PC-9 (cell line): Measurements from ENCODE around the gene EXOG.

Source experiments
- EZH2 ChIP-seq: fragments of 200-600 bp; sonication (generic); IDR thresholded peaks from 2 replicates; pipeline ENCODE4 v1.8.0; 2017; ENCODE audit warnings: antibody characterized with exemption, low read depth
- TF ChIP-seq, protein P1 (sequence below): fragments of 200-600 bp; sonication (generic); conservative IDR thresholded peaks from 2 replicates; pipeline ENCODE4 v1.6.1; 2017; ENCODE audit warnings: mixed run types, antibody characterized with exemption, mild to moderate bottlenecking, moderate library complexity

DNA sequence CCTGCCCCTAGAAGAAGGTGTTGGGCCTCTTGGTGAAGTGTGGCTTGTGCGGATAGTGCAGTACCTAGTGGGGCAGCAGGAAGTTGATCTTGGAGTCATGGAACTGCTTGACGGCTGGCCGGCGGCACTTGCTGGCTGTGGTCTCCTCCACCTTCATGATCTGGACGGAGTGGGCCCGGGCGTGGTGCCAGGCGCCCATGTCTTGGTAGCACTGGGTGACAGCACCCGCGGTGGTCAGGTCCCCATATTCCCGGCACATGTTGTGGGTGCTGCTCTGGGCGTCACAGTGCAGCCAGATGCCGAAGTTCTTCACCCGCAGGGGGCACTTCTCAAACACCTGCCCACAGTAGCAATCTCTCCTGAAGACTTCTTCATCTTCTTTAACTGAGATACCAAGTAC lies 30.7 kb downstream of the EXOG start:
- TF ChIP-seq, protein P1, sequence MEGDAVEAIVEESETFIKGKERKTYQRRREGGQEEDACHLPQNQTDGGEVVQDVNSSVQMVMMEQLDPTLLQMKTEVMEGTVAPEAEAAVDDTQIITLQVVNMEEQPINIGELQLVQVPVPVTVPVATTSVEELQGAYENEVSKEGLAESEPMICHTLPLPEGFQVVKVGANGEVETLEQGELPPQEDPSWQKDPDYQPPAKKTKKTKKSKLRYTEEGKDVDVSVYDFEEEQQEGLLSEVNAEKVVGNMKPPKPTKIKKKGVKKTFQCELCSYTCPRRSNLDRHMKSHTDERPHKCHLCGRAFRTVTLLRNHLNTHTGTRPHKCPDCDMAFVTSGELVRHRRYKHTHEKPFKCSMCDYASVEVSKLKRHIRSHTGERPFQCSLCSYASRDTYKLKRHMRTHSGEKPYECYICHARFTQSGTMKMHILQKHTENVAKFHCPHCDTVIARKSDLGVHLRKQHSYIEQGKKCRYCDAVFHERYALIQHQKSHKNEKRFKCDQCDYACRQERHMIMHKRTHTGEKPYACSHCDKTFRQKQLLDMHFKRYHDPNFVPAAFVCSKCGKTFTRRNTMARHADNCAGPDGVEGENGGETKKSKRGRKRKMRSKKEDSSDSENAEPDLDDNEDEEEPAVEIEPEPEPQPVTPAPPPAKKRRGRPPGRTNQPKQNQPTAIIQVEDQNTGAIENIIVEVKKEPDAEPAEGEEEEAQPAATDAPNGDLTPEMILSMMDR = no peak
- no peak for TF ChIP-seq EZH2
